ENCODE measurements around the gene PRKCE.
"Not testable (repeated sequence)": the region's sequence is repeated elsewhere in the genome, so short reads cannot be mapped to it uniquely, and the experiment has no call there.

Gene PRKCE

GRCh38 chr2:45896311-45896710 is 244.8 kb downstream of the PRKCE start:
- no peak for DNase-seq

DNA sequence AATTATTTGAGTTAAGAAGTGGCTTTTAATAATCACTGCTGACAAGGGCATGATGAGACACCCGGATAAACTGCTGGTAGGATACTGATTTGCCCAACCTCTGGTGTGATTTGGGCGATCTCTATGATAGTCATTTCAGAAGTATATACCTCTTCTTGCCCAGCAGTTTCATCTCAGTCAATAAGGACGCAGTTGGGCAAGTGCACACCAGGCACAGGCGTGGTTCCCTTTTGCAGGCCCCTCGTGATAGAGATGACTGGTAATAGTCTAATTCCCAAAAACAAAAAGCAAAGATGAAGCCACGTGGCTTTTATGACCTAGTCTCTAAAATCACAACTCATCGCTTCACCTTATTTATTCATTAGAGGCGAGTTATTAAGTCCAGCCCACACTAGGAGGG is 246.4 kb downstream of the PRKCE start:
- DNase-seq: no peak

DNA sequence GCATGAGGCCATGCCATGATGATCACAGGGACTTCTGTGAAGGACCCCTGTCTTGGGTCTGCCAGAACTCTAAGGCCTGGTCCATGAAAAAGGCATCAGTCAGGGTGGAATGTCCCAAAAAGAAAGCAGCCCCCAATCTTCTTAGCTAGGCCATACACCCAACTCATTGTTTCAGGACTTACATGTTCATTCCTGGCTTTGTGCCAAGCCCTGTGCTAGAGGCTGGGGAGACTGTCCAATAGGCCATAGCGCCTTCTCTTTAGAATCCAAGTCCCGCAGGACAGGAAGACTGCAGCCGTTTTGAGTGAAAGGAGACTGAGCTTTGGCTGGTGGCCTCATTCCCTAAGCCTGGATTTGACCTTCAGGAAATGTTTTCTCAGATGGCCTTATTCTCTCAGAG is 247.3 kb downstream of the PRKCE start:
- no peak for DNase-seq

GRCh38 chr2:45899926-45900325 is 248.5 kb downstream of the PRKCE start:
- DNase-seq: no peak

DNA sequence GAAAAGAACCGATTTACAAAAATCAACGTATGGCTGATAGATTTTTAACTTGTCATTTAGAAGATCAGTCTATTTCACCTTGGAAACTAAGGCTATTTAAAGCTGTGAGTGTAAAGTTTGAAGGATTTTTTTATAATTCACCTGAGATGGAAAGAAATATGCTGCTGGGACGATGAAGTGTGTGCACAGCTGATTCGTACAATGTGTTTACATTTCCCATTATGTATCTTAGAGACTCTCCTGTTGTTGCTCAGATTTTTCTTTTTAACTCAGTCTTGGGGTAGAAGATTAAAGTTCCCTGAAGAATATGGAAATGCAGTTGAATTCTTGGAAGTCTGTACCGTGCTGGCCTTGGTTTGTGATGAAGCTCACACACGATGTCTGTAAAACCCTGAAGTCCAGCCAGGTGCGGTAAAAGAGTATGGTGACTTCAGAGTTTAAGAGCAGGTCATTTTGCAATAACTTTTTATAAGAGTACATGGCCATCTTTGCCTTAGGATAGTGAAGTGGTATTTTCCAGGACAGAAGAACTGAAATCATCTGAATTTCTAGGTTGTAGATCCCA is 250.1 kb downstream of the PRKCE start:
- DNase-seq: no peak

- no peak for DNase-seq
Observed at GRCh38 chr2:45902380-45902779, 250.9 kb downstream of the PRKCE start.

GRCh38 chr2:45902781-45903375 is 251.4 kb downstream of the PRKCE start:
- no peak for DNase-seq

DNA sequence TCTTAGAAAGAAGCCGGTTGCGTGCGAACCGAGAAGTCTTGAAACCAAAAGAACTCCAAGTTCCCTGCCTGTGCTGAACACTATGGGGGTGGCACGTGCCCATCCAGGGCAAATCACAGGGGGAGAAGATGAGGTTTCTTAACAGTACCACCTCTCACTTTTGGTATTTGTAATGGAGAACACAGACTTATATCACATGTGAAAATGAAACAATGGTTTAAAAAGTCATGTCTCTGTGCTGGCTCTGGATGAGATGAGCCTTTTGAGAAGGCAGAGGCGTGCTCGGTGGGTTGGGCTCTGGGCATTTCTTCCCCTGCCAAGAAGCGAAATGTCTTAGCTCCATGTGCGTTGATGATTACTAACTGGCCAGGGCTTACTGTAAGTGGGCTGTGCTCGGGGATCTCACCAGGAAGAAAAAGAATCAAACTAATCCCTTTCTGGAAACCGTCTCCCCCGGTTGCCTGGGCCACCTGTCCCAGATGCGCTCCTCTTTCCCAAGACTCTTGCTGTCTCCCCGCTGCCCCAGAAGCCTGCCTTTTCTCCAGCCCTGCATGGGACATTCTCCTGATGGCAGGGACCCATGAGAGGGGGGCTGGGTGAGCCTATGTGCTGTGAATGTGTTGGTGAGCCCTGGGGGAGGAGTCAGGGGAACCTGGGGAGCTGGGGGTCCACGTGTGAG is 252.9 kb downstream of the PRKCE start:
- DNase-seq: no peak

- no peak for DNase-seq
Observed at GRCh38 chr2:45904946-45905631, 253.6 kb downstream of the PRKCE start.

GRCh38 chr2:45905632-45905958 is 254.1 kb downstream of the PRKCE start:
- peak; percentile 33 for DNase-seq

- no peak for DNase-seq
Observed at GRCh38 chr2:45907592-45907991, 256.1 kb downstream of the PRKCE start.

- DNase-seq: no peak
Observed at GRCh38 chr2:45908316-45909170, 257.1 kb downstream of the PRKCE start.

DNA sequence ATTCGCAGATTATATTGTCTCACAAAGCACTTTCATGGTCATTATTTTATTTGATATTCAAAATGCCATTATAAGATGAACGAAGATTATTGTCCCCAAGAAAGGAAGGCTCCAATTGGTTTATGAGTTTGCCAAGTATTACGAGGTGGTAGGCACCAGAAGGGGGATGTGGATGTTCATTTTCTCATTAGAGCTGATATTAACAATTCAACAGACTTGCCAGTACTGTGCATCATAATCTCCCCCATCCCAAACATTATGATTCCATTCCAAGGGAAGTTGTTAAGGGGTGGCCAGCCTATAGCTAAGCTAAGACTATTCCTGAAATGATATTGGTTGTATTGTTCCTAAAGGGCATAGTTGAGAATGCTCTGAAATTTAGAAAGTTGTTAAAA is 257.7 kb downstream of the PRKCE start:
- no peak for DNase-seq

GRCh38 chr2:45909677-45910191 is 258.3 kb downstream of the PRKCE start:
- DNase-seq: no peak

- no peak for DNase-seq
Observed at GRCh38 chr2:45910473-45911060, 259.1 kb downstream of the PRKCE start.

GRCh38 chr2:45911538-45911937 is 260.1 kb downstream of the PRKCE start:
- no peak for DNase-seq

DNA sequence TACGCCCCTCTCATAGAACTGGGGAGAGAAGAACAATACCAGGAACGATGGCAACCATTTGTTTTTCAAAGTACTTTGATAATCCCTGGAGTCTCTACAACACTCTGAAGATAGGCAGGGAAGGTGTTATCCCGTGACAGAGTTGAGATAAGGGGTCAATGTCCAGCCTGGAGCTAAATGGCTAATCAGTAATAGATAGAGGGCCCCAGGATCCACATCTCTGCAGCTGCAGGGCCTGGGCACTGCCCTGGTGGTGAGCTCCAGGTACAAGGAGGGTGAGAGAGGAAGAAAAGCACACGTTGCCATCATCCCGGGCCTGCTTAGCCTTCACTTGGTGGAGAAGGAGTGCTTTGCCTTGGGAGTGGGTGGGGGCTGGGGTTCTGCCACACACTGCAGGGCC is 260.6 kb downstream of the PRKCE start:
- no peak for DNase-seq

DNA sequence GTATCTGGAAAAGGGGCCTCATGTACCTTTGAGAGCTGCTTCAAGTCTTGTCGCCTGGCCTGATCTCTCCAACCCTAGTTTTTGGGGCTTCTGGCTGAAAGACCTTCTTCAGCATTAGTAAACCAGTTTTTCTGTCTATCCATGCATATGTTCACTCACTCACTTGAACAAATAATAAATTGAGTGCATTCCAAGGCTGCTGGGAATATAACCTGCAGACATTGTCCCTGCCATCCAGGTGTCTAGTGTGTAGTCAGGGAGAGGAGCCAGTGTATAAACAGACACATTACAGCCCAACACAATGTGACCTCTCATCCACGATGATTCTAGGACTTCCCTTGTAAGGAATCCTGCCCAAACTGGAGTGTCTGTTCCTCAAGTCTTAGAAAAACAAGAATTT is 262.1 kb downstream of the PRKCE start:
- DNase-seq: no peak

DNA sequence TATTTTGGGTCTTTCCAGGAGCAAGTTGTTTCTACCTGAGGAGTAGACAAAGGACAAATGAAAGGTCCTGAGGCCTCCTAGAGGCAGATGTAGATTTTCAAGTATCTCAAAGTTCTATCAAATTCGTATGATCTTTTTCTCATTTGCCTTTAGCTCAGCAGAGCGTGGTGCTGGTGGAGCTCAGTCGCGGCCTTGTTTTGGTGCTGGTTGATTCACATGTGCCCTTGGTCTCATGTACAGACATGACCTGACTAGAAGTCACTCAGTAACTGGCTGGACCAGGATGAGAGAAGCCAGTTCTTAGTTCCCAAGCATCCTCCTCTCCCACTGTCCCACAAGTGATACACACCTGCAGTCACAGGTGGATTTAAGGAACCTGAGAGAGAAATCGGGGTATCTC is 264.0 kb downstream of the PRKCE start:
- DNase-seq: no peak

GRCh38 chr2:45917561-45918176 is 266.2 kb downstream of the PRKCE start:
- not testable (repeated sequence) for DNase-seq

- peak; percentile 60 for DNase-seq
Observed at GRCh38 chr2:45918463-45919159, 267.1 kb downstream of the PRKCE start.
